ENCODE measurements around the gene FBP2. TPM values are rescaled to one million over a fixed set of nuclear protein-coding genes. Genes with fewer than 3 reads are reported as not detected.

Gene FBP2
- total and polyA plus RNA-seq, 2 of the 4 experiments (the other 2 are of a cell fraction): not detected

DNA sequence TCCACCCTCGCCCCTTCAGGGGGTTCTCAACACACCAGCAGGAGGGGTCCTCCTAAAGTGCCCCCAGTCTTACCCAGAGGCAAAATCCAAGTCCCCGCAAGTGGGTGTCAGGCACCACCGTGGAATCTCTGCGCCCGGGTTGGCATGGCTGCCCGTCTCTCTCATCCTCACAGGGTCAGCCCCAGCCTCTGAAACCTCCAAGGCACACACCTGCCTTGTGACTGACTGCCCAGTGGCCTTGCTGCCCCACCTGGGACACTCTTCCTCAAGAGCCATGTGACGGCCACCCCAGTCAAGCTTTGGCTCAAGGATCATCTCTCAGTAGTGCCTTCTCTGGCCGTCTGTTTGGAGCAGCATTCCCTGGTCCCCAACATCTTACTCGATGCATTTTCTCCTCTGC is 4.9 kb downstream of the FBP2 start:
- Histone ChIP-seq H3K4me2 (ENCODE audit: low read depth, low read length) (no peak overlapping the region), H3K56ac (ENCODE audit: extremely low read depth, insufficient read depth, low read length) (no peak overlapping the region), H2AK9ac (replicated peaks; ENCODE audit: low read depth, low read length, poor library complexity) (no peak overlapping the region), H3K9me1 (ENCODE audit: insufficient read depth, low read length) (no peaks in the 10 kb centered on the region), H4K8ac (ENCODE audit: low read depth in 2 of 2, low read length in 2 of 2) (no peak overlapping the region), H3K14ac (replicated peaks; ENCODE audit: low read depth, low read length) (no peak overlapping the region), H3K27ac (ENCODE audit: insufficient read depth, low read length) (no peak overlapping the region), H3K4me1 (ENCODE audit: control insufficient read depth, insufficient read depth, low read length) (no peaks in the 10 kb centered on the region), H3K27me3 (ENCODE audit: control insufficient read depth, insufficient read depth, low read length) (peaks cover 5% of the 10 kb centered on the region; the same call in 1 of the 2 replicates), H3K36me3 (ENCODE audit: control insufficient read depth, insufficient read depth, low read length) (no peaks in the 10 kb centered on the region), H2BK5ac (ENCODE audit: low read depth, low read length, poor library complexity, severe bottlenecking) (no peak overlapping the region), H3K18ac (ENCODE audit: low read depth, low read length) (no peak overlapping the region), H2BK120ac (ENCODE audit: low read depth, low read length) (no peak overlapping the region), H2BK15ac (ENCODE audit: low read depth, low read length) (no peak overlapping the region), H3K9ac (ENCODE audit: low read depth, low read length) (no peak overlapping the region), H3K23ac (ENCODE audit: low read depth, low read length) (no peak overlapping the region), H3K79me1 (ENCODE audit: low read depth in 1 of 2, low read length in 2 of 2) (no peaks in the 10 kb centered on the region), H2BK20ac (ENCODE audit: low read depth, low read length) (no peak overlapping the region), H3K4ac (ENCODE audit: low read depth, low read length) (no peak overlapping the region), H3K4me3 (ENCODE audit: insufficient read depth, low read depth, low read length) (no peak overlapping the region), H4K91ac (ENCODE audit: insufficient read depth, low read depth, low read length) (no peak overlapping the region), H3K9me3 (ENCODE audit: control insufficient read depth, insufficient read depth, low read length) (no peaks in the 10 kb centered on the region), H2AFZ (replicated peaks; ENCODE audit: low read length, poor library complexity) (no peak overlapping the region), H4K5ac (ENCODE audit: low read depth, low read length) (no peak overlapping the region), H4K20me1 (ENCODE audit: insufficient read depth, low read length) (no peaks in the 10 kb centered on the region), H2AK5ac (ENCODE audit: low read depth, low read length) (no peak overlapping the region)
- ChIA-PET CTCF (no interaction called here), POLR2A (ENCODE audit: unreplicated experiment) (no interaction called here)
- 67% methylated on average over 1 of the region's 9 CpGs; no CpG with 5 or more reads in 1 of the 2 experiments for WGBS, 2 experiments (ENCODE audit: extremely low coverage in 2 of 2, insufficient read length in 1 of 2)
- dilution Hi-C loops (cut with HindIII; ENCODE audit: low sequenced_read_pairs, unreplicated experiment) (no loop called here), in situ Hi-C loops (cut with MboI; ENCODE audit: low sequenced_read_pairs) (no loop called here), intact Hi-C loops (cut with micrococcal nuclease) (no loop called here)
- no TSS peak for BruUV-seq (replicated peaks)
- TF ChIP-seq RAD21 (IDR thresholded peaks at IDR 0.05; ENCODE audit: low read length) (no peak), FOS (IDR thresholded peaks at IDR 0.05; ENCODE audit: low read depth, low read length) (no peak), MAFK (IDR thresholded peaks at IDR 0.05; ENCODE audit: low read depth, low read length) (no peak), ELK1 (IDR thresholded peaks at IDR 0.05; ENCODE audit: borderline replicate concordance, low read depth, low read length) (no peak), POLR2A (IDR thresholded peaks at IDR 0.05; ENCODE audit: low read depth, low read length) (no peak), USF2 (IDR thresholded peaks at IDR 0.05; ENCODE audit: low read depth, low read length) (no peak), NFE2L2 (IDR thresholded peaks at IDR 0.05; ENCODE audit: low read depth, low read length) (no peak), CEBPB (IDR thresholded peaks at IDR 0.05; ENCODE audit: low read depth, low read length) (no peak), BHLHE40 (IDR thresholded peaks at IDR 0.05; ENCODE audit: low read depth, low read length) (no peak), MXI1 (IDR thresholded peaks at IDR 0.05; ENCODE audit: borderline replicate concordance, low read depth, low read length) (no peak), RFX5 (IDR thresholded peaks at IDR 0.05; ENCODE audit: low read depth, low read length) (no peak), CHD1 (IDR thresholded peaks at IDR 0.05; ENCODE audit: low read depth, low read length) (no peak), RCOR1 (IDR thresholded peaks at IDR 0.05; ENCODE audit: insufficient replicate concordance, low read length) (no peak)
- TF ChIP-seq, protein P1, sequence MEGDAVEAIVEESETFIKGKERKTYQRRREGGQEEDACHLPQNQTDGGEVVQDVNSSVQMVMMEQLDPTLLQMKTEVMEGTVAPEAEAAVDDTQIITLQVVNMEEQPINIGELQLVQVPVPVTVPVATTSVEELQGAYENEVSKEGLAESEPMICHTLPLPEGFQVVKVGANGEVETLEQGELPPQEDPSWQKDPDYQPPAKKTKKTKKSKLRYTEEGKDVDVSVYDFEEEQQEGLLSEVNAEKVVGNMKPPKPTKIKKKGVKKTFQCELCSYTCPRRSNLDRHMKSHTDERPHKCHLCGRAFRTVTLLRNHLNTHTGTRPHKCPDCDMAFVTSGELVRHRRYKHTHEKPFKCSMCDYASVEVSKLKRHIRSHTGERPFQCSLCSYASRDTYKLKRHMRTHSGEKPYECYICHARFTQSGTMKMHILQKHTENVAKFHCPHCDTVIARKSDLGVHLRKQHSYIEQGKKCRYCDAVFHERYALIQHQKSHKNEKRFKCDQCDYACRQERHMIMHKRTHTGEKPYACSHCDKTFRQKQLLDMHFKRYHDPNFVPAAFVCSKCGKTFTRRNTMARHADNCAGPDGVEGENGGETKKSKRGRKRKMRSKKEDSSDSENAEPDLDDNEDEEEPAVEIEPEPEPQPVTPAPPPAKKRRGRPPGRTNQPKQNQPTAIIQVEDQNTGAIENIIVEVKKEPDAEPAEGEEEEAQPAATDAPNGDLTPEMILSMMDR (conservative IDR thresholded peaks at IDR 0.05; ENCODE audit: low read depth, low read length): no peak
- DNase-seq (no peak), ATAC-seq (ENCODE audit: low read depth) (no peak)

All from IMR-90 (cell line).